Right lobe of liver (tissue), 6 donors: ENCODE results near the gene ANO2. TPM values are rescaled to one million over a fixed set of nuclear protein-coding genes. Genes with fewer than 3 reads are reported as not detected.

ENCODE experiments used
- ATAC-seq, 4 donors: fragments of 200-7000 bp; cut with Tn5 transposase; one replicate each; pipeline ENCODE4 v1.9.1; 2020; ENCODE audit warnings: mild to moderate bottlenecking in 4 of 4, moderate library complexity in 4 of 4
- DNase-seq, 3 donors: peaks; one replicate each; pipeline ENCODE4 v3.0.0-alpha.2; 2020
- H3K27ac ChIP-seq, 3 donors: fragments of 200-600 bp; one replicate each; pipeline ENCODE4 v1.8.0; 2022
- H3K27me3 ChIP-seq, 2 donors: fragments of 200-600 bp; one replicate each; pipeline ENCODE4 v1.8.0; 2022
- H3K36me3 ChIP-seq, 4 donors: fragments of 200-600 bp; sonication (generic) in 1 of 4; one replicate each; pipeline versions ENCODE4 v1.5.1 to v1.8.0; 2017 to 2022; ENCODE audit warnings: control low read depth in 1 of 4
- H3K4me1 ChIP-seq, 4 donors: fragments of 200-600 bp; sonication (generic) in 1 of 4; one replicate each; pipeline versions ENCODE4 v1.5.1 to v1.8.0; 2017 to 2022; ENCODE audit warnings: control low read depth in 1 of 4
- H3K4me3 ChIP-seq, 3 donors: fragments of 200-600 bp; one replicate each; pipeline ENCODE4 v1.8.0; 2022
- H3K9me3 ChIP-seq, 4 donors: fragments of 200-600 bp; sonication (generic) in 1 of 4; one replicate each; pipeline versions ENCODE4 v1.5.1 to v1.8.0; 2017 to 2022; ENCODE audit warnings: control low read depth in 1 of 4
- POLR2A ChIP-seq: fragments of 450-650 bp; IDR thresholded peaks from one replicate; pipeline ENCODE4 v1.6.1; 2017; ENCODE audit warnings: antibody characterized with exemption, mild to moderate bottlenecking
- WGBS: methylation state at CpG from one replicate; pipeline ENCODE4 v1.1.6; 2018; ENCODE audit warnings: low coverage, low lambda C conversion rate; ENCODE audit not compliant: insufficient coverage; ENCODE audit errors: missing lambda C conversion rate; 5-methylcytosine and 5-hydroxymethylcytosine counted together
- intact Hi-C, 2 donors: fragments of 100-400 bp; cut with DNase I; formaldehyde crosslinking; loops; one replicate each; pipeline versions ENCODE4 v1.11.2 to v1.14.1; 2022
- total RNA-seq, 6 experiments: library from RNA; depleted of rRNA in 2 of 6; stranded (reverse); fragments of >200 nt in 2 of 6; fragmentation: NEBNext Ultra II Directional in 3 of 6; extraction: Animal tissue kit (Norgen Biotek cat#: 25700) in 3 of 6; gene quantifications; one replicate each; pipeline versions ENCODE4 v1.1.0 to v1.2.4, GENCODE V29; 2016 to 2023
- TF ChIP-seq, protein P1 (sequence below), 4 donors: fragments of 200-600 bp in 3 of 4; fragments of 450-650 bp in 1 of 4; IDR thresholded peaks; one replicate each; pipeline versions ENCODE4 v1.5.1 to v1.8.0; 2016 to 2022; ENCODE audit warnings: antibody characterized with exemption in 4 of 4, mild to moderate bottlenecking in 2 of 4
- donor health status: DM: no; HTN: yes; CAD: no.
- donor health status: DM: no; HTN: no; CAD: no.
- donor health status: DM: no; HTN: no; CAD: no.
- donor health status: DM: no; HTN: yes; CAD: no.
- donor health status: DM: no; HTN: yes; CAD: no.

Gene ANO2
- total RNA-seq, 6 experiments from 2014 or later: 0.06 to 0.89 (median 0.32) TPM; not detected in 1

DNA sequence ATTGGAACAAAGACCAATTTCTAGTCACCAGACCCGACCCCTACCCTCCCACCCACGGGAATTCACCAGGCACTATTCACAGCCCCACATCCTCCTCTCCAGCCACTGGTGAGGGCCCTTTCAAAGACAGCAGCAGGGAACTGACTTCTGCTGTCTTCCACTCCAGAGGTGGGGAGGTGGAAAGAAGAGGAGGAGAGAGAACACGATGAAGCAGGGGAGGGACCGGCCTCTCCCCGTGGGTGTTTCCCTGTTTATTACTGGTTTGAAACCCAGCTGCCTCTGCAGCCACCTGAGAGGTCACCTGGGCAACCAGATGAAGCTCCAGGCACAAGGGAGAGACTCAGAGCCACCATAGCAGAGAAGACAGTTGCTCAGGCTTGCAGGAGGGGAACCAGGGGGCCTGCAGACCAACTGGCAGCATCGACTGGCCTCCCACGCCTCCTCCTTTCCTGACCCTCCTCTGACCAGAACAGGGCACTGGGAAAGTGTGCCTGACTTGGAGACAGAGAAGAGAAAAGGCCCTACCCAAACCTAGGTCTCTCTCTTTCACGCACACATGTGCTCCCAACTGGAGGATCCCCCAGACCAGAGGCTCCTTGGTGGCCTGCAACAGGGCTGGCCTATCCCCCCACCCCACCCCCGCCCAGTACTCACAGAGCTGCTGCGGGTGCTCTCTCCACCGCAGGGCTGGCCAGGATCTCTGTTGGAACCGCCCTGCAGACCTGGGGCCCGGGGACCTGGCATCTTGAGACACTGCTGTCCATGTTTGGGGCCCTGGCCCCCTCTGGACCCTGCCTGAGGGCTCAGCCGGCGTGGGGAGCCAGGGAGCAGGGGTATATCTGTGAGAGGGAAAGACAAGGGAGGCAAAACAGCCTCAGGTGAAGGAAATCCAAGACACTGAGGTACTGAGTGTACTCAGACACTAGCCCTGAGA, 22.8 kb downstream of the ANO2 start:
- no peak for ATAC-seq
- no peaks in the 10 kb centered on the region for H3K4me1 ChIP-seq
- no peaks in the 10 kb centered on the region for H3K36me3 ChIP-seq
- H3K4me3 ChIP-seq: no peak overlapping the region
- H3K27me3 ChIP-seq: no peaks in the 10 kb centered on the region
- H3K27ac ChIP-seq: no peak overlapping the region
- TF ChIP-seq, protein P1, sequence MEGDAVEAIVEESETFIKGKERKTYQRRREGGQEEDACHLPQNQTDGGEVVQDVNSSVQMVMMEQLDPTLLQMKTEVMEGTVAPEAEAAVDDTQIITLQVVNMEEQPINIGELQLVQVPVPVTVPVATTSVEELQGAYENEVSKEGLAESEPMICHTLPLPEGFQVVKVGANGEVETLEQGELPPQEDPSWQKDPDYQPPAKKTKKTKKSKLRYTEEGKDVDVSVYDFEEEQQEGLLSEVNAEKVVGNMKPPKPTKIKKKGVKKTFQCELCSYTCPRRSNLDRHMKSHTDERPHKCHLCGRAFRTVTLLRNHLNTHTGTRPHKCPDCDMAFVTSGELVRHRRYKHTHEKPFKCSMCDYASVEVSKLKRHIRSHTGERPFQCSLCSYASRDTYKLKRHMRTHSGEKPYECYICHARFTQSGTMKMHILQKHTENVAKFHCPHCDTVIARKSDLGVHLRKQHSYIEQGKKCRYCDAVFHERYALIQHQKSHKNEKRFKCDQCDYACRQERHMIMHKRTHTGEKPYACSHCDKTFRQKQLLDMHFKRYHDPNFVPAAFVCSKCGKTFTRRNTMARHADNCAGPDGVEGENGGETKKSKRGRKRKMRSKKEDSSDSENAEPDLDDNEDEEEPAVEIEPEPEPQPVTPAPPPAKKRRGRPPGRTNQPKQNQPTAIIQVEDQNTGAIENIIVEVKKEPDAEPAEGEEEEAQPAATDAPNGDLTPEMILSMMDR (IDR thresholded peaks at IDR 0.05): no peak
- TF ChIP-seq POLR2A: no peak
- intact Hi-C loops: no loop called here
- no peak for DNase-seq
- 58% methylated on average over 12 of the region's 15 CpGs for WGBS
- H3K9me3 ChIP-seq: no peaks in the 10 kb centered on the region

GRCh38 chr12:5921027-5921909, 23.8 kb downstream of the ANO2 start:
- H3K36me3 ChIP-seq: no peaks in the 10 kb centered on the region
- H3K27ac ChIP-seq: no peak overlapping the region
- TF ChIP-seq, protein P1 (IDR thresholded peaks at IDR 0.05): no peak
- TF ChIP-seq POLR2A: no peak
- H3K27me3 ChIP-seq: no peaks in the 10 kb centered on the region
- no peak overlapping the region for H3K4me3 ChIP-seq
- DNase-seq (no peak), ATAC-seq (no peak)
- H3K9me3 ChIP-seq: no peaks in the 10 kb centered on the region
- no peaks in the 10 kb centered on the region for H3K4me1 ChIP-seq
- 92% methylated on average over 16 of the region's 25 CpGs for WGBS
- intact Hi-C loops: no loop called here

GRCh38 chr12:5916785-5917290, 28.2 kb downstream of the ANO2 start:
- ATAC-seq (no peak), DNase-seq (no peak)
- Histone ChIP-seq H3K4me1 (no peaks in the 10 kb centered on the region), H3K36me3 (no peaks in the 10 kb centered on the region), H3K27me3 (no peaks in the 10 kb centered on the region), H3K27ac (no peak overlapping the region), H3K4me3 (no peak overlapping the region), H3K9me3 (no peaks in the 10 kb centered on the region)
- intact Hi-C loops: no loop called here
- WGBS: 70% methylated on average over 9 of the region's 9 CpGs
- no peak for TF ChIP-seq POLR2A
- TF ChIP-seq, protein P1 (IDR thresholded peaks at IDR 0.05): no peak

GRCh38 chr12:5915511-5915910, 29.5 kb downstream of the ANO2 start:
- Histone ChIP-seq H3K36me3 (no peaks in the 10 kb centered on the region), H3K9me3 (no peaks in the 10 kb centered on the region), H3K4me3 (no peak overlapping the region), H3K27me3 (no peaks in the 10 kb centered on the region), H3K27ac (no peak overlapping the region), H3K4me1 (no peaks in the 10 kb centered on the region)
- TF ChIP-seq, protein P1 (IDR thresholded peaks at IDR 0.05): no peak
- TF ChIP-seq POLR2A: no peak
- ATAC-seq: no peak
- intact Hi-C loops: no loop called here
- 43% methylated on average over 2 of the region's 4 CpGs for WGBS
- no peak for DNase-seq
